Uterus (tissue), 4 donors: ENCODE data around the gene GMPR. TPM values are rescaled to one million over a fixed set of nuclear protein-coding genes. Genes with fewer than 3 reads are reported as not detected.

Experiments
- DNase-seq, 2 donors: peaks; one replicate each; pipeline ENCODE4 v3.0.0-alpha.2; 2019 to 2020
- H3K27ac ChIP-seq, 2 donors: fragments of 200-600 bp; sonication (generic); 1 replicate in 1 of 2; 2 replicates in 1 of 2; pipeline ENCODE4 v1.5.1; 2016 to 2018
- H3K27me3 ChIP-seq, 2 donors: fragments of 200-600 bp; sonication (generic); one replicate each; pipeline ENCODE4 v1.5.1; 2018 to 2019; ENCODE audit warnings: control low read depth in 1 of 2
- H3K36me3 ChIP-seq, 2 donors: fragments of 200-600 bp; sonication (generic); one replicate each; pipeline ENCODE4 v1.5.1; 2019; ENCODE audit warnings: control low read depth in 1 of 2
- H3K4me1 ChIP-seq, 2 donors: fragments of 200-600 bp; sonication (generic); one replicate each; pipeline ENCODE4 v1.5.1; 2018 to 2019; ENCODE audit warnings: control low read depth in 1 of 2
- H3K4me3 ChIP-seq, 2 donors: fragments of 200-600 bp; sonication (generic); 1 replicate in 1 of 2; 2 replicates in 1 of 2; pipeline ENCODE4 v1.5.1; 2018 to 2019; ENCODE audit warnings: mild to moderate bottlenecking in 1 of 2
- H3K9me3 ChIP-seq, 2 donors: fragments of 200-600 bp; sonication (generic); one replicate each; pipeline ENCODE4 v1.5.1; 2019; ENCODE audit warnings: control low read depth in 1 of 2
- CTCF ChIP-seq, 4 experiments: fragments of 200-600 bp in 2 of 4; fragments of 450-650 bp in 2 of 4; sonication (generic) in 2 of 4; IDR thresholded peaks; one replicate each; pipeline ENCODE4 v1.5.1; 2016 to 2019; ENCODE audit warnings: antibody characterized with exemption in 4 of 4, mild to moderate bottlenecking in 2 of 4, moderate library complexity in 1 of 4
- POLR2A ChIP-seq, 2 donors: fragments of 450-650 bp; IDR thresholded peaks; one replicate each; pipeline ENCODE4 v1.6.1; 2016; ENCODE audit warnings: antibody characterized with exemption in 2 of 2, mild to moderate bottlenecking in 1 of 2, moderate library complexity in 1 of 2
- intact Hi-C: fragments of 100-400 bp; cut with DNase I; formaldehyde crosslinking; loops from one replicate; pipeline ENCODE4 v1.15.1; 2023; ENCODE audit warnings: low total_unique reads
- total RNA-seq, 4 donors: library from RNA; depleted of rRNA in 3 of 4; stranded (reverse); fragments of >200 nt in 3 of 4; gene quantifications; one replicate each; pipeline versions ENCODE4 v1.1.0 to v1.2.4, GENCODE V29; 2014 to 2023
- donor health status: DM: yes; HTN: yes; CAD: no.

GMPR gene
- total RNA-seq, 4 donors from 2014 or later: 1.5 to 18.2 (median 10.6) TPM

GRCh38 chr6:16299861-16300260, 61.5 kb downstream of the GMPR start:
- TF ChIP-seq POLR2A (IDR thresholded peaks at IDR 0.05): no peak
- no peak for TF ChIP-seq CTCF (IDR thresholded peaks at IDR 0.05)
- Histone ChIP-seq H3K27me3 (no peaks in the 10 kb centered on the region), H3K4me3 (no peak overlapping the region), H3K27ac (no peak overlapping the region), H3K36me3 (no peaks in the 10 kb centered on the region), H3K4me1 (no peaks in the 10 kb centered on the region), H3K9me3 (no peaks in the 10 kb centered on the region)
- intact Hi-C loops: no loop called here
- DNase-seq: no peak

- Histone ChIP-seq H3K27me3 (no peaks in the 10 kb centered on the region), H3K36me3 (no peaks in the 10 kb centered on the region), H3K9me3 (no peaks in the 10 kb centered on the region), H3K27ac (no peak overlapping the region), H3K4me3 (no peak overlapping the region), H3K4me1 (no peaks in the 10 kb centered on the region)
- DNase-seq: no peak
- TF ChIP-seq POLR2A (IDR thresholded peaks at IDR 0.05) (no peak), CTCF (IDR thresholded peaks at IDR 0.05) (no peak)
- intact Hi-C loops: no loop called here
These were observed 63.1 kb downstream of the GMPR start for GRCh38 chr6:16301511-16301910.

- Histone ChIP-seq H3K4me3 (no peak overlapping the region), H3K27ac (no peak overlapping the region), H3K4me1 (no peaks in the 10 kb centered on the region), H3K36me3 (no peaks in the 10 kb centered on the region), H3K9me3 (no peaks in the 10 kb centered on the region), H3K27me3 (no peaks in the 10 kb centered on the region)
- no peak for DNase-seq
- intact Hi-C loops: no loop called here
- TF ChIP-seq CTCF (IDR thresholded peaks at IDR 0.05) (no peak), POLR2A (IDR thresholded peaks at IDR 0.05) (no peak)
These were observed 64.5 kb downstream of the GMPR start for GRCh38 chr6:16302721-16303552.

GRCh38 chr6:16305246-16305725, 66.9 kb downstream of the GMPR start:
- DNase-seq: no peak
- H3K36me3 ChIP-seq: no peaks in the 10 kb centered on the region
- TF ChIP-seq CTCF (IDR thresholded peaks at IDR 0.05) (no peak), POLR2A (IDR thresholded peaks at IDR 0.05) (no peak)
- no peak overlapping the region for H3K27ac ChIP-seq
- no peaks in the 10 kb centered on the region for H3K9me3 ChIP-seq
- intact Hi-C loops: no loop called here
- no peak overlapping the region for H3K4me3 ChIP-seq
- H3K4me1 ChIP-seq: no peaks in the 10 kb centered on the region
- H3K27me3 ChIP-seq: no peaks in the 10 kb centered on the region

GRCh38 chr6:16305788-16306187, 67.4 kb downstream of the GMPR start:
- Histone ChIP-seq H3K9me3 (no peaks in the 10 kb centered on the region), H3K27ac (no peak overlapping the region), H3K4me1 (no peaks in the 10 kb centered on the region), H3K27me3 (no peaks in the 10 kb centered on the region), H3K4me3 (no peak overlapping the region), H3K36me3 (no peaks in the 10 kb centered on the region)
- DNase-seq: no peak
- intact Hi-C loops: no loop called here
- no peak for TF ChIP-seq POLR2A (IDR thresholded peaks at IDR 0.05)
- TF ChIP-seq CTCF (IDR thresholded peaks at IDR 0.05): no peak
